ENCODE results near the gene AKAP6.

The AKAP6 gene

GRCh38 chr14:32635061-32635719 is 306.1 kb downstream of the AKAP6 start:
- no peak for TF ChIP-seq CTCF (IDR thresholded peaks at IDR 0.05; ENCODE audit: control insufficient read depth, extremely low read depth, insufficient read depth)
- no peak for DNase-seq (ENCODE audit: low read depth)
- H3K4me3 ChIP-seq (ENCODE audit: low read depth, low read length): no peak overlapping the region

DNA sequence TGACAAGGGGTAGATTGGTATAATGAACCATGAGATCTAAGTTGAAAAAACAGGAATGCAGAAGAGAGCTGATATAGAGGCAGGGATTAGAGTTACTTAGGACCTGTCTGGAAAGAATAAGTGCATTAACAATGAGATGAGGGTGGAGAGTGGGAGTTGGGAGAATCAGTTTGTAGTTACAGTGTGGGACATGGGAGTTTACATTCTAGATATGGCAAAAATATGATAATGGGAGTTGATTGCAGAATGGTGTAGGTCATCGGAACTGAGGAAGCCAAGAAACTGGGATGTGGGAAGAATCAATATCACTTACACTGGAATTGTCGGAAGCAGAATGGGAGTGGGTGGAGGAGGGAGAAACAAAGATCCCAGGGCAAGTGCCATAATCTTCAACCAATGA is 308.5 kb downstream of the AKAP6 start:
- DNase-seq (ENCODE audit: low read depth): no peak
- H3K4me3 ChIP-seq (ENCODE audit: low read depth, low read length): no peak overlapping the region
- no peak for TF ChIP-seq CTCF (IDR thresholded peaks at IDR 0.05; ENCODE audit: control insufficient read depth, extremely low read depth, insufficient read depth)

DNA sequence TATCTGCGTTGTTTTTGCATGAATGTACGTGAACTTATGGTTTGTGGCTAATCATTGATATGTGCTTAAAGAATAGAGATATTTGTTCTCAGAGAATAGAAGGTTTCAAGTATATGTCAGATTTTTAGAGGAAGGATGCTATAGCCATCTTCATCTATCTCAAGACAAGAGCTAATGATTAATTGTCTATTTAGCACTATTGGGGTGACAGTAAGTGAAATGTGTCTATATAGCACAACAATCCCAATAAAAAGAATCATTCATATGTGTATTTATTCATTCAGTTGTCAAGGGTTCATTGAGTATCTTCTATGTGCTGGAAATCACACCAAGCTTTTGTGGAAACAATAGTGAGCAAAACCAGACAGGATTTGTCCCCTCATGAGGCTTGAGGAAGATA is 310.1 kb downstream of the AKAP6 start:
- no peak for TF ChIP-seq CTCF (IDR thresholded peaks at IDR 0.05; ENCODE audit: control insufficient read depth, extremely low read depth, insufficient read depth)

GRCh38 chr14:32645551-32645950 is 316.5 kb downstream of the AKAP6 start:
- no peak overlapping the region for H3K4me3 ChIP-seq (ENCODE audit: low read depth, low read length)
- TF ChIP-seq CTCF (IDR thresholded peaks at IDR 0.05; ENCODE audit: control insufficient read depth, extremely low read depth, insufficient read depth): no peak
- no peak for DNase-seq (ENCODE audit: low read depth)

More for the DNA sequence above, 310.1 kb downstream of the AKAP6 start:
- H3K4me3 ChIP-seq (ENCODE audit: low read depth, low read length): no peak overlapping the region
- DNase-seq (ENCODE audit: low read depth): no peak

DNA sequence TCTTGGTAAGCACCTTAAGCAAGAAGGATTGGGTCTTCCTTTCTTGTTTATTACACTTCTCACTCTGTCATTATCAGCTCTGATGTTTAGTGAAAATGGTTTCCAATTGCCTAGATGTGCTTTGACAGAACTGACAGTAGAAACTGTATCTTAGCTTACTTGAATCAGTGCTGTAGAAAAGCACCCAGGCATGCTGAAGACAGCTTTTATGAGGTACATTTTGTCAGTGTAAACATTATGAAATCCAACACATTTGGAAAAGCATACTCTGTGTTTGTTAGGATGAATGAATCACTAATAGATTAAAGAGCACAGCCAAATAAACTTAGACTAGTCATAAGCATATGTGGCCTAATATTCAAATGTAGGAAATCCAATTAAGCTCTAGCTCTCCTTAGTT is 319.3 kb downstream of the AKAP6 start:
- TF ChIP-seq CTCF (IDR thresholded peaks at IDR 0.05; ENCODE audit: control insufficient read depth, extremely low read depth, insufficient read depth): no peak
- H3K4me3 ChIP-seq (ENCODE audit: low read depth, low read length): no peak overlapping the region
- peak; percentile 88 for DNase-seq (ENCODE audit: low read depth)

GRCh38 chr14:32650030-32650429 is 320.9 kb downstream of the AKAP6 start:
- DNase-seq (ENCODE audit: low read depth): no peak
- no peak for TF ChIP-seq CTCF (IDR thresholded peaks at IDR 0.05; ENCODE audit: control insufficient read depth, extremely low read depth, insufficient read depth)
- H3K4me3 ChIP-seq (ENCODE audit: low read depth, low read length): no peak overlapping the region

- no peak for TF ChIP-seq CTCF (IDR thresholded peaks at IDR 0.05; ENCODE audit: control insufficient read depth, extremely low read depth, insufficient read depth)
- DNase-seq (ENCODE audit: low read depth): no peak
- H3K4me3 ChIP-seq (ENCODE audit: low read depth, low read length): no peak overlapping the region
Observed at GRCh38 chr14:32650665-32651064, 321.6 kb downstream of the AKAP6 start.
